ENCODE data around the gene RHD.

- TF ChIP-seq CTCF (IDR thresholded peaks at IDR 0.05), result no peak
- no peak for TF ChIP-seq POLR2A (IDR thresholded peaks at IDR 0.05)
These were observed 48.8 kb upstream of the RHD start for GRCh38 chr1:25223471-25223870.
